SJCRH30 (cell line): ENCODE data around the gene MYLK. TPM values are rescaled to one million over a fixed set of nuclear protein-coding genes. Genes with fewer than 3 reads are reported as not detected.
A peak's percentile ranks its signal among the peaks of the same experiment; 100 is the strongest.

Source experiments
- DNase-seq, 2 experiments: peaks; one replicate each; pipeline ENCODE4 v3.0.0-alpha.2; 2015 to 2020
- H3K27ac ChIP-seq: fragments of 250-450 bp; sonication (Bioruptor Pico); 2 replicates; pipeline ENCODE4 v1.5.1; 2020; ENCODE audit warnings: mild to moderate bottlenecking, moderate library complexity
- H3K27me3 ChIP-seq: fragments of 250-450 bp; sonication (Bioruptor Pico); 2 replicates; pipeline ENCODE4 v1.5.1; 2020; ENCODE audit warnings: mild to moderate bottlenecking, moderate library complexity
- H3K36me3 ChIP-seq: fragments of 250-450 bp; sonication (Bioruptor Pico); 2 replicates; pipeline ENCODE4 v1.5.1; 2020; ENCODE audit warnings: mild to moderate bottlenecking, moderate library complexity
- H3K4me1 ChIP-seq: fragments of 250-450 bp; sonication (Bioruptor Pico); 2 replicates; pipeline ENCODE4 v1.5.1; 2020; ENCODE audit warnings: mild to moderate bottlenecking, moderate library complexity
- H3K4me3 ChIP-seq: fragments of 250-450 bp; sonication (Bioruptor Pico); 2 replicates; pipeline ENCODE4 v1.5.1; 2020; ENCODE audit warnings: mild to moderate bottlenecking, moderate library complexity
- H3K9me3 ChIP-seq: fragments of 250-450 bp; sonication (Bioruptor Pico); replicated peaks from 2 replicates; pipeline ENCODE4 v1.5.1; 2020; ENCODE audit warnings: mild to moderate bottlenecking, moderate library complexity
- total RNA-seq: library from RNA; depleted of rRNA; stranded (reverse); fragments of >200 nt; shearing (Covaris generic); gene quantifications from 2 replicates; pipeline ENCODE4 v1.2.3, GENCODE V29; 2014

MYLK gene
- total RNA-seq, 1 experiment from 2014 or later, result 3.2 TPM

GRCh38 chr3:123597561-123597960 lies 286.6 kb downstream of the MYLK start:
- Histone ChIP-seq H3K27me3 (no peaks in the 10 kb centered on the region), H3K27ac (no peak overlapping the region), H3K4me3 (no peak overlapping the region), H3K9me3 (no peaks in the 10 kb centered on the region), H3K36me3 (peaks cover 2% of the 10 kb centered on the region; the same call in 1 of the 2 replicates), H3K4me1 (no peaks in the 10 kb centered on the region)
- no peak for DNase-seq

- DNase-seq, result no peak
Measured at GRCh38 chr3:123595396-123596180, 288.5 kb downstream of the MYLK start.

GRCh38 chr3:123593381-123593780 lies 290.8 kb downstream of the MYLK start:
- Histone ChIP-seq H3K36me3 (peaks cover 5% of the 10 kb centered on the region), H3K27ac (no peak overlapping the region), H3K9me3 (peaks cover 18% of the 10 kb centered on the region), H3K4me1 (no peaks in the 10 kb centered on the region), H3K4me3 (no peak overlapping the region), H3K27me3 (no peaks in the 10 kb centered on the region)
- DNase-seq, result no peak

More at GRCh38 chr3:123595396-123596180, 288.5 kb downstream of the MYLK start:
- Histone ChIP-seq H3K4me3 (no peak overlapping the region), H3K9me3 (peaks cover 14% of the 10 kb centered on the region), H3K27ac (no peak overlapping the region), H3K4me1 (no peaks in the 10 kb centered on the region), H3K27me3 (no peaks in the 10 kb centered on the region), H3K36me3 (peaks cover 2% of the 10 kb centered on the region; the same call in 1 of the 2 replicates)

GRCh38 chr3:123590685-123591450 lies 293.3 kb downstream of the MYLK start:
- Histone ChIP-seq H3K9me3 (peaks cover 18% of the 10 kb centered on the region), H3K4me1 (no peaks in the 10 kb centered on the region), H3K27me3 (no peaks in the 10 kb centered on the region), H3K4me3 (no peak overlapping the region), H3K36me3 (peaks cover 5% of the 10 kb centered on the region), H3K27ac (no peak overlapping the region)
- DNase-seq, result no peak

GRCh38 chr3:123587401-123587800 lies 296.7 kb downstream of the MYLK start:
- H3K4me1 ChIP-seq, result no peaks in the 10 kb centered on the region; the same call in 1 of the 2 replicates
- H3K9me3 ChIP-seq, result peaks cover 18% of the 10 kb centered on the region
- H3K36me3 ChIP-seq, result peaks cover 2% of the 10 kb centered on the region
- H3K27ac ChIP-seq, result no peak overlapping the region; the same call in 1 of the 2 replicates
- no peak overlapping the region for H3K4me3 ChIP-seq
- H3K27me3 ChIP-seq, result no peaks in the 10 kb centered on the region
- DNase-seq, result no peak

GRCh38 chr3:123586968-123587367 lies 297.2 kb downstream of the MYLK start:
- peak overlapping the region; percentile 94 for H3K27ac ChIP-seq
- H3K36me3 ChIP-seq, result peaks cover 2% of the 10 kb centered on the region
- peak overlapping the region; percentile 78 for H3K4me3 ChIP-seq
- H3K4me1 ChIP-seq, result no peaks in the 10 kb centered on the region; the same call in 1 of the 2 replicates
- H3K27me3 ChIP-seq, result no peaks in the 10 kb centered on the region
- peak in 1 of 2 experiments; percentile 19 for DNase-seq
- peaks cover 17% of the 10 kb centered on the region for H3K9me3 ChIP-seq

GRCh38 chr3:123586131-123586530 lies 298.0 kb downstream of the MYLK start:
- no peaks in the 10 kb centered on the region for H3K27me3 ChIP-seq
- peak overlapping the region; percentile 94 for H3K27ac ChIP-seq
- H3K9me3 ChIP-seq, result peaks cover 8% of the 10 kb centered on the region
- H3K4me1 ChIP-seq, result no peaks in the 10 kb centered on the region; the same call in 1 of the 2 replicates
- peak; percentile 91 to 93 for DNase-seq
- H3K36me3 ChIP-seq, result peaks cover 5% of the 10 kb centered on the region
- peak overlapping the region; percentile 78 for H3K4me3 ChIP-seq

GRCh38 chr3:123584988-123585937 lies 298.9 kb downstream of the MYLK start, which contains the start of gene HACD2:
TSS of gene HACD2 (minus strand) at chr3:123585053. CDS start at chr3:123585027, 26 bp downstream.
- H3K4me1 ChIP-seq, result no peaks in the 10 kb centered on the region; the same call in 1 of the 2 replicates
- peaks cover 5% of the 10 kb centered on the region for H3K36me3 ChIP-seq
- H3K9me3 ChIP-seq, result peaks cover under 1% of the 10 kb centered on the region; the same call in 1 of the 2 replicates
- peak within 1 kb of the TSS; percentile 94 for H3K27ac ChIP-seq
- H3K27me3 ChIP-seq, result no peaks in the 10 kb centered on the region
- H3K4me3 ChIP-seq, result peak within 1 kb of the TSS; percentile 78
- DNase-seq, result peak; percentile 97 to 99

- Histone ChIP-seq H3K4me1 (no peaks in the 10 kb centered on the region; the same call in 1 of the 2 replicates), H3K27ac (peak overlapping the region; percentile 94), H3K36me3 (peaks cover 8% of the 10 kb centered on the region), H3K27me3 (no peaks in the 10 kb centered on the region), H3K9me3 (no peaks in the 10 kb centered on the region), H3K4me3 (peak overlapping the region; percentile 78)
- DNase-seq, result peak in 1 of 2 experiments; percentile 37
Measured at GRCh38 chr3:123584284-123584987, 299.7 kb downstream of the MYLK start.

GRCh38 chr3:123583561-123583960 lies 300.6 kb downstream of the MYLK start:
- Histone ChIP-seq H3K36me3 (peaks cover 16% of the 10 kb centered on the region), H3K4me3 (peak overlapping the region; percentile 78), H3K27ac (no peak overlapping the region), H3K27me3 (no peaks in the 10 kb centered on the region), H3K4me1 (no peaks in the 10 kb centered on the region; the same call in 1 of the 2 replicates), H3K9me3 (no peaks in the 10 kb centered on the region)
- DNase-seq, result no peak

GRCh38 chr3:123582315-123582714 lies 301.8 kb downstream of the MYLK start:
- Histone ChIP-seq H3K27ac (no peak overlapping the region), H3K4me3 (no peak overlapping the region), H3K27me3 (no peaks in the 10 kb centered on the region), H3K36me3 (peaks cover 22% of the 10 kb centered on the region), H3K9me3 (no peaks in the 10 kb centered on the region), H3K4me1 (no peaks in the 10 kb centered on the region; the same call in 1 of the 2 replicates)
- DNase-seq, result no peak

- Histone ChIP-seq H3K4me1 (peaks cover 8% of the 10 kb centered on the region), H3K27ac (no peak overlapping the region), H3K27me3 (no peaks in the 10 kb centered on the region), H3K9me3 (no peaks in the 10 kb centered on the region), H3K36me3 (peaks cover 26% of the 10 kb centered on the region), H3K4me3 (no peak overlapping the region)
- DNase-seq, result no peak
Measured at GRCh38 chr3:123576122-123576521, 308.0 kb downstream of the MYLK start.

- Histone ChIP-seq H3K4me3 (no peak overlapping the region), H3K4me1 (peaks cover 8% of the 10 kb centered on the region), H3K27ac (no peak overlapping the region), H3K27me3 (no peaks in the 10 kb centered on the region), H3K9me3 (no peaks in the 10 kb centered on the region), H3K36me3 (peaks cover 16% of the 10 kb centered on the region)
- no peak for DNase-seq
Measured at GRCh38 chr3:123571973-123572365, 312.2 kb downstream of the MYLK start.
